HG03139 (cell line): Measurements from ENCODE around the gene PAPOLA.
"Not testable (repeated sequence)": the region's sequence is repeated elsewhere in the genome, so short reads cannot be mapped to it uniquely, and the experiment has no call there.

Source experiments
- ATAC-seq: cut with Tn5 transposase; IDR thresholded peaks from one replicate; pipeline ENCODE4 v1.9.1; 2021; ENCODE audit not compliant: unreplicated experiment

Gene PAPOLA

DNA sequence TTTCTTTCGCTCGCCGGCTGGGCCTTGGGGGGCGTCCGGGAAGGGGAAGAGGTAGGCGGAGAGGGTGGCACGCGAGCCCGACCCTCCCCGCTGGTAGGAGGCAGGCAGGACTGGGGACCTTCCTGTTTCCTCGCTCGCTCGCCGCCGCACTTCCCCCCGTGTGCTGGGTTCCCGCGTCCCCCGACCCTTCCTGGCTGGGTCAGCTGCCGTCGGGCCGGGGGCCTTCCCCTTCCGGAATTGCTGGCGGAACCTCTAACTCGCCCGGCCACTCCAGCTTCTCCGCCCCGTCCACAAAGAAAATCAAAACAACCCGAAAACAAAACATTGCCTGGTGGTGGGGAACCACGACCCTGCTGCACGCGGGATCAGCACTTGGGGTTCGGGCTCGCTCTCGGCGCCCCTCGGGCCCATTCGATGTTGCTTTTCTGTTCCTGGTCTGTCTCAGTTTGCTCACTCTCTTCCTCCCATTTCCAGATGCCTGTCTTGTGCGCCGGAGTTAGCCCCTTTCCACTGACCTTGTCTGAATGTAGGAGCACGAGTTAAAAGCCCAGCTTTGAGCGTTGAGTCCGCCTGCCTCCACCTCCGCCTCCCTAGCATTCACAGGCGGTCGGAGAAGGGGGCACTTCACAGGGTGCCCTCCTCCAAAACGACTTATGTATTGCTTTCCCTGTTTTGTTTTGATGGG, 581 bp downstream of the PAPOLA start:
- ATAC-seq: peak; percentile 33

DNA sequence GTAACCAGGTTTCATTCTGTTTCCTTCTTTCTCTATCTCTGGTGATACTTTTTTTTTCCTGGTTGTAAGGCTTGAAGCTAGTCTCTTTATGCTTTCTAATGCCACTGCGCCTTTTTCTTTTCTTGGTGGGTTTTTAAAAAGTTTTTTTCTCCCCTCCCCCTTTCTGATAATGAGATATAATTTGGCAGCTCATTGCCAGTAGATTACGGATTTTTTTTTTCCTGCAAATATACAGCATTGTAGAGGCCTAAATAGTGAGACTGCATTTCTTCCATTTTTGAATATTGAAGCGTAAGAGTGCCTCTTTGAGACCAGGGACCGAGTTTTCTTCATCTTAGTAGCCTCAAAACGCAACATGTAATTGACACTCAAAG, 1.1 kb downstream of the PAPOLA start:
- ATAC-seq: no peak

DNA sequence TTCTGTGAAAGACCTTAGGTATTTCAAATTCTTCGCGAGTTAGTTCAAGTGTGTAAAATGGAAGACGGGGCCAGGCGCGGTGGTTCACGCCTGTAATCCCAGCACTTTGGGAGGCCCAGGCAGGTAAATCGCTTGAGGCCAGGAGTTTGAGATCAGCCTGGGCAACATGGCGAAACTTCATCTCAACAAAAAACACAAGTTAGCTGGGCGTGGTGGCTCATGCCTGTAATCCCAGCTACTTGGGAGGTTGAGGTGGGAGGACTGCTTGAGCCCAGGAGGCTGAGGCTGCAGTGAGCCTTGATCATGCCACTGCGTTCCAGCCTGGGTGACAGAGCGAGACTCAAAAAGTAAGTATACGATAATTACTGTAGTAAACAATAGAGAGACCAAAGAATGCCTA, 2.2 kb downstream of the PAPOLA start:
- ATAC-seq: not testable (repeated sequence)

DNA sequence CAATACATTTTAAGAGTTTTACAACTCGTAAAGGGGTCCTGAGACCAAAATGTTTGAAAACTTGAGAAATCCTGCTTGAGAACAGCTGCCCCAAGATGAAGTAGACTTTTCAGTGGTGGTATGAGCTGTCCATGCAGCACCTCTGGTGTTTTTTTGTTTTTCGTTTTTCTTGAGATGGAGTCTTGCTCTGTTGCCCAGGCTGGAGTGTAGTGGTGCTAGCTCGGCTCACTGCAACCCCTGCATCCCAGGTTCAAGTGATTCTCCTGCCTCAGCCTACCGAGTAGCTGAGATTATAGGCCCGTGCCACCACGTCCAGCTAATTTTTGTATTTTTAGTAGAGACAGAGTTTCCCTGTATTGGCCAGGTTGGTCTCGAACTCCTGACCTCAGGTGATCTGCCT, 5.5 kb downstream of the PAPOLA start:
- ATAC-seq: no peak

DNA sequence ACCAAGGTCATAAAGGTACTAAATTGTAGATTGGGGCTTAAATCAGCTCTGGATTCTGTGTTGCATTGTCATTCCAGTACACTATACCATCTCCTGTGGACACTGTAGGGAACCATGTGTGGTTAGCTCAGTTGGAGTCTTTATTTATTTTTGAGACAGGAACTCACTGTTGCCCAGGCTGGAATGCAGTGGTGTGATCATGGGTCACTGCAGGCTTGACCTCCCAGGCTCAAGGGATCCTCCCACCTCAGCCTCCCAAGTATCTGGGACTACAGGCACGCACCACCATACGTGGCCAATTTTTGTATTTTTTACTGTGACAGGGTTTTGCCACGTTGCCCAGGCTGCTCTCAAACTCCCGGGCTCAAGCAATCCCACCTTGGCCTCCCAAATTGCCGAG, 6.7 kb downstream of the PAPOLA start:
- ATAC-seq: no peak

DNA sequence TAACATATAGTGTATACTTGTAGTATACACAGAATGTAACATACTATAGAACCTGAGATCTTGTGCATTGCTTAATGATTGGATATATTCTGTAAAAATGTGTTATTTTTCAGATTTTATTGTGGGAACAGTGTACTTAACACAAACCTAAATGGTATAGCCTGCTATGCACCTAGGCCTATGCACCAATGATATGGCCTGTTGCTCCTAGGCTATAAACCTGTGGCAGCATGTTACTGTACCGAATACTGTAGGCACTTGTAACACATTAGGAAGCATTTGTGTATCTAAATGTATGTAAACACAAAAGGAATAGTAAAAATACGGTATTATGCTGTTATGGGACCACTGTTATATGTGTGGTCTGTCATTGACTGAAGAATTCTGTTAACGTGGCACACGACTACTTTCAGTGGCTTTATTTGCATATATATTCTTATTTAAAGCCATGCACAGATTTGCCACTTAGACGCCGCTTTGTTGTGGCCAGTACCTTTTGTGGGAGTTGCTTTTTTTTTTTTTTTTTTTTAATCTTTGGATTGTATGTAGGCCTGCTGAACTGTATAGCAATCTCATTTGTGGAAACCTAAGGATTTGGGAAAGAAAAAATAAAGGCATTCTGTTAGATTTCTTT, 7.4 kb downstream of the PAPOLA start:
- ATAC-seq: no peak

DNA sequence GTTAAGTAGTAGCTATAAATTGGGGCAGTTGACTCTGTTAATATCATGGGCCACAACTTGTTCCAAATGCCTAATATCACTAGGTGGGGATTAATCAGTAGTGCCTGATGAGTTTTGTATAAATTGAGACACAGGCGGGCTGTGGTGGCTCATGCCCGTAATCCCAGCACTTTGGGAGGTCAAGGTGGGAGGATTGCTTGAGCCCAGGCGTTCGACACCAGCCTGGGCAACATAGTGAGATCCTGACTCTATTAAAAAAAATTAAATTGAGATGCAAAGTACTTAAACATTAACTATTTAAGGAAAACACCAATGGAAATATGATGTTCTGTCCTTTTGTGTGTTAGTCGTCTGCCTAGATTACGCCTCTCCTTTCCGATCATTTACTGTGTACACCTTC, 9.0 kb downstream of the PAPOLA start:
- ATAC-seq: no peak

DNA sequence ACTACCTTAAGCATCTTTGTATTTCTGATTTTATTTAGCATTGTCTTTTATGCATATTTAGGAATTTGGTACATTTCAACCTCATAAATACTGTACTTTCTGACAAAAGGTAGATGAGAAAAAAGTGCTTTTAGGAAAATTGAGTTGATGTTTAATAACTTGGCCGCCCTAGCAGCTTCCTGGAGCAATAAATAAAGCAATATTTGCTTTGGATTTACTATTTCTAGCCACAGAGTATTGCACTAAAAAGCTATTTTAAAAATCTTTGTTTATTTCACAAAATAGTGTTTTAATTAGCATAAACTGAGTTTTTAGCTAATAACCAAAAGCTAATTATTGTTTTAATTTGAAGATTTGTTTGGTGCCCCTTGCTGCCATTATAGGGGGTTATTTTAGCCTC, 9.5 kb downstream of the PAPOLA start:
- ATAC-seq: no peak

DNA sequence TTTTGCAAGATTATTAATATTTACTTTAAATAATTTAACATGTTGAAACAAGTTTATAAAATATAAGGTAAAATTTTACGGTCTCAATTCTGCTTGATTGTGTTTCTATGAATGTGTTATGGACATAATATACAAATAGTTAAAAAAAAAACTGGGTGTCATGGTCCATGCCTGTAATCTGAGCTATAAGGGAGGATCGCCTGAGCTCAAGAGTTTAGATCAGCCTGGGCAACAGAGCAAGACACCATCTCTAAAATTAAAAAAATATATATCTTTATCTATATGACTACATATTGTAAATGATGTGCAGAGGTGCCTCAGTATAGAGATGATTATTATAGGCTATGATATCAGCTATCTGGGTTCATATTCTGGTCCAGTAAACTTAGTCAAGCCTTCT, 9.9 kb downstream of the PAPOLA start:
- ATAC-seq: no peak

DNA sequence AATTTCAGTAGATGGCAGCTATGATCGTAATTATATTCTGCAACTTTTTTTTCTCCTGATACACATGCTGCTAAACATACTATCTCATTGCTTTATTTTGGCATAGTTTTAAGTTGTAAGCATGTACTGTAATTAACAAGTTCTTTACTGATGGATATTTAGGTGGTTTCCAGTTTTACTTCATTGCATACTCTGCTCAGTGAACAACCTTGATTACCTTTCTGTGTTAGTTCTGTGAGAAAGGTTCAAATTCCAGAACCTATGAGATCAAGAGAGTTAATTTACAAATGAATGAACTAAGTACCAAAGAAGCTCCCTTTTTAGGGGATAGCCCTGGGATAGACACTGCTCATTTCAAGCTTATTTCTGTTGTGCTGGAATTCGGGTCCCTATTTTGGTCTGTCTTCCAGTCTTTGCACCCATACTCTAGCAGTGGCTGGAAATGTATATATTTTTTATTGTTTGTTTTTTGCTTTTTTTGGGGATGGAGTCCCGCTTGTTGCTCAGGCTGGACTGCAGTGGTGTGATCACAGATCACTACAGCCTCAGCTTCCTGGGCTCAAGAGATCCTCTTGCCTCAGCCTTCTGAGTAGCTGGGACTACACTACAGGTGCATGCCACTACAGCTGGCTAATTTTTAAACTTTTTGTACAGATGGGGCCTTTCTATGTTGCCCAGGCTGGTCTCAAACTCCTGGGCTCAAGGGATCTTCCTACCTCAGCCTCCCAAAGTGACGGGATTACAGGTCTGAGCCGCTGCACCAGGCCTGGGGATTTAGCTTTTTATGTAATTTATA, 10.6 kb downstream of the PAPOLA start:
- ATAC-seq: no peak

DNA sequence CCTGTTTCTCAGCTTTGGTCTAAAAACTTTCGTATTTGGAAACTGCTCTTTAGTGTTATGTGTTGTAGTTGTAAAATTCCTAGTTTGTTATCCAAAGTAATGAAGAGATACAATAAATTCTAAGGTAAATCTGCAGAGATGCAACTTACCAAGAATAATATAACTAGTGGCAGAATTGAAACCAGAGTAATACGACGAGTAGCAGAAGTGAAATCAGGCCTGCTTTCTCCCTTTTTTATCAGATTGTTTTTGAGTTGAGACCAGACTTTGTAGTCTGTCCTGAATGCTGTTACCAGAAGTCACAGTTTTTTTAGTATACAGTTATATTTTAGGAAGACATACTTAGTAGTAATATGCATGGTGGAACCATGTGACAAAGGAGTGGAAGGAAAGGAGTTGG, 12.5 kb downstream of the PAPOLA start:
- no peak for ATAC-seq

DNA sequence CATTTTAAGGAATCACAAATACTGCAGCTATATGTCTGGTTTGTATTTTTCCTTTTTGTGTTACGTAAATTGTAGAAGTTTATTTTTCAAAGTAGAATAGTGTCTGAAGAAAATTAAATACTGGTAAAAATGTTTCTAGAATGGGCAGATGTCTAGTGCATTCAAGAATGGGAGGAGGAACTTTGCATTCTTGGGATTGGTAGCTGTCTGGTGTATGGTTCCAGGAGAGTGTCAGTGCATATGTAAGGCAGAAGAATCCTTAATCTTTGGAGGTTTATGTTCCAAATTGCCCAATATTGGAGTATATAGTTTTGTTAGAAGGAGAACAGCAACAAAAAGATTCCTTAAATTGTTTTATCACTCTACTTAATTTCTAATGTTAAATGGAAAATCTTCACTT, 13.5 kb downstream of the PAPOLA start:
- ATAC-seq: no peak

DNA sequence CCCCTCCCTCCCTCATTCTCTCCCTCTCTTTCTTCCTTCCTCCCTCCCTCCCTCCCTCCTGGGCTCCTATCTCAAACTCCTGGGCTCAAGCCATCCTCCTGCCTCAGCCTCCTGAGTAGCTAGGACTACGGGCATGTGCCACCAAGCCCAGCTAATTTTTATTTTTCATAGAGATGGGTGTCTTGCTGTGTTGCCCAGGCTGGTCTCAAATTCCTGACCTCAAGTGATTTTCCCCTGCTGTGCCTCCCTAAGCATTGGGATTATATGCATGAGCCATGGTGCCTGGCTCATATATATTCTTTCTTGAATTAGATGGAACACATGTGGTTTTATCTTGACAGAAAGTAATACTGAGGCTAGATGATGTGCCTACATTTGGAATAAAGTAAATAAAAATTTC, 14.2 kb downstream of the PAPOLA start:
- no peak for ATAC-seq

DNA sequence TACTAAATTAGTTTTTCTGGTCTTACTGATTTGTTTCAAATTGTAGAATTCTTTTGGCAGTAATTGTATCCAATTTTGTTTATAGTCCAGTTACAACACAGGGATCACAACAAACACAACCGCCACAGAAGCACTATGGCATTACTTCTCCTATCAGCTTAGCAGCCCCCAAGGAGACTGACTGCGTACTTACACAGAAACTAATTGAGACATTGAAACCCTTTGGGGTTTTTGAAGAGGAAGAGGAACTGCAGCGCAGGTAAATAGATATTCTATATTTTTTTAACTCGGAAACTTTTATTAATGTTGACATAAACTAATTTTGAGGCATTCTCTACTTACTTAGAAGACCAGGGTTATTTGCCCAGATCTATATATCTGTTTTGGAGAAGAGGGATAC, 17.8 kb downstream of the PAPOLA start:
- no peak for ATAC-seq

DNA sequence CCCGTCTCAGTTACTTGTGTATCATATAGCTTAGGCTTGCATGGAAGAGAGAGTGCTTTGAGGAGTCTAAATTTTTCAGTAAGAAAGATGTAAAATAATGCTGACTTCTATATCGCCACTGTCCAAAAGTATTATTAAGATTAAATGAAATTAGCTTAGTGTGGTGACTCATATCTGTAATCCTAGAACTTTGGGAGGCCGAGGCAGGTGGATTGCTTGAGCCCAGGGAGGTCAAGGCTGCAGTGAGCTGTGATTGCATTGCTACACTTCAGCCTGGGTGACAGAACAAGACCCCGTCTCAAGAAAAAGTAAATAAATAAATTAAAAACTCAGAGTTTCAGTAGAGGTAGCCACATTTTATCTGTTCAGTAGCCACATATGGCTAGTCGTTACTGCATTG, 23.3 kb downstream of the PAPOLA start:
- ATAC-seq: no peak

DNA sequence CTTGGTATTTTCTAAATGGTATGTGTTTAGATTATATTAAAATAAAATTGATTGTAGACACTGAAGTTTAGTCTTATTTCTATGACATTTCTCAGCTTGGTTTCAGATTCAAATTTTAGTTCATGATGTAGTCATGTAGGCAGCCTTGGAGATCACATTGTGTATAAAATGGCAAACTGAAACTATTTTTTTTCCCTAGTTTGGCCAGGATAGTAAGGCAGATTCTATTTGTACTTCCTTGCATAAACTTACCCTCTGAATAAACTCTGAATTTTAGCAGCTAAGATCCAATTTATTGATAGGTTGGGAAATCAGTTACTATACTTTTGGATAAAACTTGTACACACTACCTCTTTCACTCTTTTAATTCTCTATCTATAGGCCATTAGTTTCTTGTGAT, 30.4 kb downstream of the PAPOLA start:
- no peak for ATAC-seq

DNA sequence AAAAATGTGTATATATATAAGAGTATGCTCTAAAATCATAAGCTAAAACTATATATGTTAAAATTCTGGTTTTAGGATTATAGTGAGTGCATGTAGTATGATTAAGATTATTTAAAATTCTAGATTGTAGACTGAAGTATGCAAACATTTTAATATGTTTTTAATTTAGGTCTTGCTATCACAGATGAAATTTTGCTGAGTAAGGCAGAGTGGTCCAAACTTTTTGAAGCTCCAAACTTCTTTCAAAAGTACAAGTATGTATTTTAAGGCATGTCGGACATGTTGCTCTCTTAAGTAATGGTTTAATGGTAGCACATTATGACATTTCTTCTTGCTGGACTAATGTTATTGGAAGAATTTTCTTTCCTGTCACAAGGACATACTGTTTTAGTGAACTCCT, 34.6 kb downstream of the PAPOLA start:
- ATAC-seq: no peak

DNA sequence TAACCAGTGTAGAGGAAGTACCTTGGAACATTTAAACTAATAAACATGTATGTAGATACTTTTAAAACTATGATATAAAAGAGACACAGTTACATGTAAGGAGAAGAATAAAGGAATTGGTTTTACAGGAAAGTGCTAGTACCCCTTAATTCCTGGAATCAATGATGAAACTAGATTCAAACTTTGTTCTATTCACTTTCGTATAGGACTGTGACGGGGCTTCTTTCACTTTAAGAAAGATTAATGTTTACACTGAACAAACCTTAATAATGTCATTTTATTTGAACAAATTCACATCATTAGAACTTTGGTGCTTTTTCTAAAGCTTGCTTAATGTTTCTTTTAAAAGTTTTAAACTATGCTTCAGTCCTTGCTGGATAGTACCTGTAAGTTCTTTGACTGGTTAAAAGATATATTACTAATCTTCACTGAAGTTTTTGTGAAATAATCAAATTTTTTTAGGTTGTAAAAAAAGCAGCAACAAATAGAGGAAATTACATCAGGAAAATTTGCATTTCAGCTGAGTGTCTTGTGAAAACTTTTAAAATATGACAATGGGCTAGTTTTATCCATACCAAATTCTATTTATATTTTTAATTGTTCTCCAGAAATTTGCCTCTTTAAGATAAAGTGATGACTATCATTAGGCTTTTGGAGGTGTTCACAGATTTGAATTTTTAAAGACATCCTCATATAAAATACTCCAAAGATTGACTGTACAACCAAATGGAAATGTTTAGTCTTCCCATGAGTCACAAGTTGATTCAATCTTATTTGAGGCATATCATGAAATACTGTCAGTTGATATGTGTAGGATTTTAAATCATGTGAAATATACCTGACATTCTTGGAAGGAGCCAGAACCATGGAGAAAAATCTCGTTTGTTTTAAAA, 36.2 kb downstream of the PAPOLA start:
- ATAC-seq: no peak

DNA sequence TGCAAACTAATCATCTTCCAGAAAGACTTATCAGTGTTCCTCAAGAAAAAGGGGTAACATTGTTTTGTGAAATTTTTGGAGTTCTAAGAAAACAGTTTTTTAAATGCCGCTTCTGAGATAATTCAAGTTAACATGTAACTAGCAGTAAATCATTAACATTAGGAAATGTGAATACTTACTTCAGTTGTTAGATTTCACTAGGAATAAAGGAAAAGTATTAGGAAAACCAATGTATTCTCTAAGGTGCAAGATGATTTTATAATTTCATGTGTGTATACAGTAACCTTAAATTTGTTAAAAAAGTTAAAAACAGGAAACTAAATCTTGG, 36.8 kb downstream of the PAPOLA start:
- ATAC-seq: no peak

DNA sequence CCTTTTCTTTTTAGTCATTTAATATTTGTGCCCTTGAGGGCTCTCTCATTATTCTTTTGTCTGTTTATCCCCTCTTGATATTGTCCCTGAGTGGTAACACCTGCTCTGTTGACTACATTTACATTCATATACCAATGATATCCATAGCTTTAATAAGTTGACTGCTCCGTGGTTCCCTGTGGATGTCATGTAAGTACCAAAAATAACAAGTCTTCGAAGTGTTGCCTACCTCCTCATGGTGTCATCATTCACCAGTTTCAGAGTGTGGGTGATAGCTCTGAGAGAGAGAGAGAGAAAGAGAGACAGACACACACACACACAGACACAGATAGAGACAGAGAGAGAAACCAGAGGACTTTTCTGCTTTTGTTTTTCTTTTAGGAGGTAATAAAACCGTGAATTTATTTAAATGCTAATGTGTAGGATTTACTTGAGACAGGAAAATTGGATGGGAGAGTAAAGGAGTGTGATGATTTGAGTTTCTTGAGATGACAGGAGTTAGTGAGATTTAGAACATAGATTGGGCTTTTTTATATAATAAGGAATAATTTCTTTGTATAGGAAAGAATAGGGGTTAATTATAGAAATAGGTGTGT, 52.2 kb downstream of the PAPOLA start:
- ATAC-seq: no peak

DNA sequence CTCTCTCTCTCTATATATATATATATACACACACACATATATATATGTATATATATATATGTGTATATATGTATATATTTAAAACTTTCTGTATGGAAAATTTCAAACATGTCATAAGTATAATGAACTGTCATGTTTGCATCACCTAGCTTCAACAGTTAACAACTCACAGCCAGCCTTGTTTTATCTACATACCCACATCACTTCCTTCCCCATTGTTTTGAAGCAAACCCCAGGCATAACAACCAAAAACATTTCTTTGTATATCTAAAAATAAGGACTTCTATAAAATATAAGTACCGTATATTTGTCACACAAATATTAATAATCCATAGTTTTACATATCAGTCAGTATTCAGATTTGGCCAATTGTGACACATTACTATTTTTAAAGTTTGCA, 57.4 kb downstream of the PAPOLA start:
- ATAC-seq: no peak
